ENCODE data around the gene ACSL1.

DNA sequence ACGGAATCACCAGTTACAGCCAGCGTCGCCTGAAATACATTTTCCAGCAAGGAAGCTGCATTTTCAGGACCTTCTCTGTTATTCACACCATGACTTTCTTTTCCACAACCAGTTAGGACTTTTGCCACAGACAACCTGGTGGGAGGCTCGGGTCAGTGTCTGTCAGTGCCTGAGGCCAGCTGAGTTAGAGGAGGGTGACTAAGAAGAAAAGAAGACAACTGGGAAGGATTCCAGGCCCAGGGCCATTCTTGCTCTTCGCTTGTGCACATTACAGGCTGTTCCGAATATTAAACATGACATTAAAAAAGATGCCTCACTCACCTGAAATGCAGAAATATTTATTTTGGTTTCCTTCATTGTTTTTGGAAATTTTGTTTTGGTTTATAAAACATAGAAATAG is 70.5 kb downstream of the ACSL1 start:
- TF ChIP-seq CTCF (conservative IDR thresholded peaks at IDR 0.05) (no peak), ZFX (IDR thresholded peaks at IDR 0.05) (no peak)
